ENCODE measurements around the gene FOSL1.

The FOSL1 gene

GRCh38 chr11:65932558-65932919 is 32.4 kb upstream of the FOSL1 start:
- Histone ChIP-seq H4K20me1 (ENCODE audit: insufficient read depth, low read length) (no peaks in the 10 kb centered on the region), H3K36me3 (ENCODE audit: insufficient read depth, low read length) (no peaks in the 10 kb centered on the region), H3K27ac (ENCODE audit: low read depth, low read length, poor library complexity, severe bottlenecking) (no peak overlapping the region), H2AFZ (ENCODE audit: low read length) (no peak overlapping the region), H3K79me2 (ENCODE audit: insufficient read depth, low read length) (no peaks in the 10 kb centered on the region), H3K9me2 (ENCODE audit: low read depth, low read length) (no peaks in the 10 kb centered on the region), H3K27me3 (ENCODE audit: insufficient read depth, low read length) (no peaks in the 10 kb centered on the region), H3K9ac (ENCODE audit: low read length) (no peak overlapping the region), H3K4me3 (ENCODE audit: low read depth, low read length, poor library complexity, severe bottlenecking) (no peak overlapping the region), H3K9me3 (ENCODE audit: low read length) (no peaks in the 10 kb centered on the region), H3K4me2 (ENCODE audit: low read length) (no peak overlapping the region), H3K4me1 (ENCODE audit: insufficient read depth, low read length, severe bottlenecking) (peaks cover 12% of the 10 kb centered on the region), H3F3A (ENCODE audit: insufficient read depth, low read length) (no peaks in the 10 kb centered on the region)
- peak; percentile 4; the same call in 1 of the 2 replicates for TF ChIP-seq CTCF (IDR thresholded peaks at IDR 0.05; ENCODE audit: low read length)
- TF ChIP-seq EZH2 (IDR thresholded peaks at IDR 0.05; ENCODE audit: borderline replicate concordance, low read length): no peak

DNA sequence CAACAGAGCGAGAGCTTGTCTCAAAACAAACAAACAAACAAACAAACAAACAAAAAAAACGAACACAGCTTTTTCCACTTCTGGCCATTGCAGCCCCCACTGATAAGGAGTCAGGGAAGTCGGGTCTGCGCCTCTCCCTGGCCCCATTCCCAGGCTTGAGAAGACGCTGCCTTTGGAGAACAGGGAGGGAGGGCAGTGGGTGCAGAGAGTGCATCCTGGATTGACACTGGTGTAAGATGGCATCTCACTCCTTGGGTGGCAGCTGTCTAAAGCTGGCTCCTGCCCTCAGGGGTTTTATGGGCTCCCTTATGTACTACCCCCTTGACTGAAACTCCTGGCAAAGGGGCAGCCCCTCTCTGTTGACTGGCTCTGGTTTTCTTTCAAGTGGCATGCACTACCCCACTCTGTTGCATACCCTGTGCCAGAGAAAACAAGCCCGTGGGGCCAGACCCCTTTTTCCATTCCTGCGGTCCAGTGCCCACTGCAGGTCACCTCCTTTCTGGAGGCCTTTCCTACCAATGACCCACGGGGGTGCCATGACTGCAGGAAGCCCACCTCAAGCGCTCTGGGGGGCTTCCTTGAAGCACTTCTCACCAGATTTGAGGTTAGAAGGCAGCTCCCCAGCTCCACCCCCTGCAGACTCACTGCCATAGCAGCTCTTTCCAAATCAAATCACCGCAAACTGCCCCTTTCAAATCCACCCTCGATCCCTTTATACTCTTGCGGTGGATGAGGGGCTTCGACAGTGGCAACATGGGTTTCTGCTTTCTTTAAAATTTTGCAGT is 31.8 kb upstream of the FOSL1 start:
- no peaks in the 10 kb centered on the region for H3K36me3 ChIP-seq (ENCODE audit: insufficient read depth, low read length)
- no peak overlapping the region for H3K27ac ChIP-seq (ENCODE audit: low read depth, low read length, poor library complexity, severe bottlenecking)
- TF ChIP-seq CTCF (IDR thresholded peaks at IDR 0.05; ENCODE audit: low read length) (peak; percentile 5; the same call in 1 of the 2 replicates), EZH2 (IDR thresholded peaks at IDR 0.05; ENCODE audit: borderline replicate concordance, low read length) (no peak)
- no peak overlapping the region for H3K9ac ChIP-seq (ENCODE audit: low read length)
- 0 out of 2 replicates have a peak overlapping the region, but pooled peaks have one; percentile 69 for H2AFZ ChIP-seq (ENCODE audit: low read length)
- H4K20me1 ChIP-seq (ENCODE audit: insufficient read depth, low read length): no peaks in the 10 kb centered on the region
- no peaks in the 10 kb centered on the region for H3K79me2 ChIP-seq (ENCODE audit: insufficient read depth, low read length)
- no peaks in the 10 kb centered on the region for H3K9me2 ChIP-seq (ENCODE audit: low read depth, low read length)
- H3K4me3 ChIP-seq (ENCODE audit: low read depth, low read length, poor library complexity, severe bottlenecking): no peak overlapping the region
- H3F3A ChIP-seq (ENCODE audit: insufficient read depth, low read length): no peaks in the 10 kb centered on the region
- peaks cover 13% of the 10 kb centered on the region for H3K4me1 ChIP-seq (ENCODE audit: insufficient read depth, low read length, severe bottlenecking)
- H3K27me3 ChIP-seq (ENCODE audit: insufficient read depth, low read length): no peaks in the 10 kb centered on the region
- H3K4me2 ChIP-seq (ENCODE audit: low read length): no peak overlapping the region
- H3K9me3 ChIP-seq (ENCODE audit: low read length): no peaks in the 10 kb centered on the region

GRCh38 chr11:65928667-65929066 is 28.5 kb upstream of the FOSL1 start:
- Histone ChIP-seq H3K4me1 (ENCODE audit: insufficient read depth, low read length, severe bottlenecking) (peaks cover 13% of the 10 kb centered on the region), H3K4me2 (ENCODE audit: low read length) (peak overlapping the region; percentile 45), H3K9me3 (ENCODE audit: low read length) (no peaks in the 10 kb centered on the region), H3K4me3 (ENCODE audit: low read depth, low read length, poor library complexity, severe bottlenecking) (no peak overlapping the region), H2AFZ (ENCODE audit: low read length) (no peak overlapping the region), H3K27ac (ENCODE audit: low read depth, low read length, poor library complexity, severe bottlenecking) (no peak overlapping the region), H3K27me3 (ENCODE audit: insufficient read depth, low read length) (no peaks in the 10 kb centered on the region), H3K9ac (ENCODE audit: low read length) (peak overlapping the region; percentile 17; the same call in 1 of the 2 replicates), H4K20me1 (ENCODE audit: insufficient read depth, low read length) (no peaks in the 10 kb centered on the region), H3K36me3 (ENCODE audit: insufficient read depth, low read length) (no peaks in the 10 kb centered on the region), H3K9me2 (ENCODE audit: low read depth, low read length) (no peaks in the 10 kb centered on the region), H3K79me2 (ENCODE audit: insufficient read depth, low read length) (no peaks in the 10 kb centered on the region), H3F3A (ENCODE audit: insufficient read depth, low read length) (no peaks in the 10 kb centered on the region)
- TF ChIP-seq EZH2 (IDR thresholded peaks at IDR 0.05; ENCODE audit: borderline replicate concordance, low read length) (no peak), CTCF (IDR thresholded peaks at IDR 0.05; ENCODE audit: low read length) (no peak)
